Activated CD4-positive, alpha-beta T cell treated with anti-CD3 and anti-CD28 coated beads, Interleukin-2, amount 50 U/mL, for 48 hours (primary cell): ENCODE measurements around the gene KLF13.

Source experiments
- DNase-seq, 2 experiments: peaks; one replicate each; pipeline ENCODE4 v3.0.0-alpha.2; 2020

KLF13 gene

DNA sequence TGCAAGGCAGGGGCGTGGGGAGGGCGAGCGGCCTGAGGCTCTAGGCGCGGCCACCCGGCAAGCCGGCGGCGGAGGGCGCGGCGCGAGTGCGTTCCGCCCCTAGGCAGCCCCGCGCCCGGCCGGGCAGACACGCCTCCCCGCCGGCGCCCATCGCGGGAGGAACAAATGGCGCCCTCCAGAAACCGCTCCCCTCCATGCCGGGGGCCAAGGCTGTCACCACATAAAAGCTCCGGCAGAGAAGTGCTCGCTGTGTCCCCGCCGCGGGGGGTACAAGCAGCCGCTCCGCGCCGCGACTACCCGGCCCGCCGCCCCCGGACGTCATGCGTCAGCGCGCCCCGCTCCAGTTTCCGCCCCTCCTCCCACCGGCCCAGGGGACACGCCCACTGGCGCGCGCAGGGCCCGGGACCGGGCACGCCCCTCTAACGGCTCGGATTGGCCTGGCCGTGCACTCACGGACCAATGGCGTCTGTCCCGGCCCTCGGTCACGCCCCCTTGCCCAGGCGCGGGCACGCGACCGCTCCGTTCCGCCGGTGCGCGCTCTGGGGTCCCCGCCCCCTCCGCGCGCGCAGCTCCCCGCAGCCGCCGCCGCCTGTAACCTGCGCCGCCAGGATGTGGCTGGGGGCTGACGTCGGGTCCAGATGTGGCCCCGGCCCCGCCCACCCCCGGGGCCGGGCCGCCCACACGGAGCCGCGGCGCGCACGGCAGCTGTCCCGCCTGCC is at the start of gene KLF13:
Gene KLF13, plus strand, starts transcription at position 680 of the 719 bp plus-strand sequence. CDS start 378 bp downstream, outside the sequence.
- DNase-seq = peak; percentile 99

DNA sequence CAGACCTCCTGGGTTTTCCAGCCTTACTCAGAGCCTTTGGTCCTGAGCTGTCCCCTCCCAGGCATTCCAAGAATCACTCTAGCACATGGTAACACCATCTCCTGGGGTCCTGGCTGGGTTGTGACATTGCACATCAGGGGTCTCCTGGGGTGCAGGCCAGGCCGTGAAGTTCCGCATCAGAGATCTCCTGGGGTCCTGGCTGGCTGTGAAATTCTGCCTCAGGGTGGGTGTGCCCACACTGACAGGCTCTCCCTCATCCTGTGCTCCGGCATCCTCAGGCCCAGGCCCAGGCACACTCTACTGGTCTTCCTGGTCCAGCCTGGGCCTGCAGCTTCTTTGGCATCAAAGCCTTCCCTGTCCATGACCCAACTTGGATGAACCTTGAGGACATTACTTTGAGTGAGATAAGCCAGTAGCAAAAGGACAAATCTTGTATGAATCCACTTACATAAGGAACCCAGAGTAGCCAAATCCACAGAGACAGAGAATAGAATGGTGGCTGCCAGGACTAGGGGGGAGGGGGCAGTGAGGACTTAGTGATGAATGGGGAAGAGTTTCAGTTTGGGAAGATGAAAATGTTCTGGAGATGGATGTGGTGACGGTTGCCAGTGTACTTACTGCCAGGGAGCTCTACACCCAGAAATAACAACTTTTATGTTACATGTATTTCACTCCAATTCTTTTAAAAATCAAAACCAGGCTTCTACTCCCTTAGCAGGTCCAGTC is 49.1 kb upstream of the KLF13 start:
- DNase-seq = no peak

DNA sequence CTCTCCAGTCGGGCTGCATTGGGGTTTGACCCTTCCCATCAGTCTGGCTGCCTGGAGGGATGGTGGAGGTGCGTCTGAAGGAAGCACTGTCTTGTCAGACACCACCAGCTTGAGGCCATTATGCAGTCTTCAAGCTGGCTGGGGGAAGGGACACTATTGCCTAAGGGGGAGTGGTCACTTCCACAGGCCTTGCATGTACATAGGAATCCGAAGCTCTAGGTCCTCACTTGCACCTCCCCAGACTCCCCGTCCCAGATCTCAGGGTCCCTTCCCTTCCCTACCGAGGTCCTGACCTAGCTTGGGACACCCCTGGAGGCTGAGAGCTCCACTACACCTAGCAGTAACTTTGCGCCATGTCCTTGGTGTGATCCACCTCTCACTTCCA is 48.6 kb upstream of the KLF13 start:
- no peak for DNase-seq

DNA sequence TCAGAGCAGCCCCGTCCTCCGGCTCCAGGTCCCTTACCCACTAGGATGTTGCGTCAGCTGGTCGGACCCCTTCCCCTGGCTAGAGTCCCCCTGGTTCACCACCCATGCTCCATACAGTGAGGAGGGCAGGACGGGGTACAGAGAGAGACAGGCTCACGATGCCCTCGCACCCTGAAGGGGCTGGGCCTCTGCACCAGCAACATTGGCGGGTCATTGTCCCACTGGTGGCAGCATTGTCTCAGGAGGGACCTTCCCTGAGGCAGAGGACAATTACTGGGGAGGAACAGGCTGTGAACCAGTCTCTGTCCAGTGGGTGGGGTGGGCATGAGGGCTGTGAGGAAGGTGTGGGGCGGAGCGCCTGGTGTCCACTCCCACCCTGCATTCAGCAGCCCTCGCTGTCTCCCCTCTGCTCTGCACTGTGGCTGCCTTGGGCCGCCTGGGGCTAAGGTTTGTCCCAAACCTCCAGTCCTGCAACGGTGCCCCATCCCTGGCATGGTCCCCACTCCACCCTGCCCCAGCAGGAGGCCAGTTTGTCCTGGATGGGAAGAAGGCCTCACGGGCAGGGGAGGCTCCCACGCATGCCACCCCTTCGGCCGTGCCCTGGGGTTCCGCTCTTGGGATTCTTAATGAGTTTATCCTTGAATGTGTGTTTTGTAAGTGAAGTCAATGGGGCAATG is 48.0 kb upstream of the KLF13 start:
- DNase-seq = peak in 1 of 2 experiments; percentile 1

DNA sequence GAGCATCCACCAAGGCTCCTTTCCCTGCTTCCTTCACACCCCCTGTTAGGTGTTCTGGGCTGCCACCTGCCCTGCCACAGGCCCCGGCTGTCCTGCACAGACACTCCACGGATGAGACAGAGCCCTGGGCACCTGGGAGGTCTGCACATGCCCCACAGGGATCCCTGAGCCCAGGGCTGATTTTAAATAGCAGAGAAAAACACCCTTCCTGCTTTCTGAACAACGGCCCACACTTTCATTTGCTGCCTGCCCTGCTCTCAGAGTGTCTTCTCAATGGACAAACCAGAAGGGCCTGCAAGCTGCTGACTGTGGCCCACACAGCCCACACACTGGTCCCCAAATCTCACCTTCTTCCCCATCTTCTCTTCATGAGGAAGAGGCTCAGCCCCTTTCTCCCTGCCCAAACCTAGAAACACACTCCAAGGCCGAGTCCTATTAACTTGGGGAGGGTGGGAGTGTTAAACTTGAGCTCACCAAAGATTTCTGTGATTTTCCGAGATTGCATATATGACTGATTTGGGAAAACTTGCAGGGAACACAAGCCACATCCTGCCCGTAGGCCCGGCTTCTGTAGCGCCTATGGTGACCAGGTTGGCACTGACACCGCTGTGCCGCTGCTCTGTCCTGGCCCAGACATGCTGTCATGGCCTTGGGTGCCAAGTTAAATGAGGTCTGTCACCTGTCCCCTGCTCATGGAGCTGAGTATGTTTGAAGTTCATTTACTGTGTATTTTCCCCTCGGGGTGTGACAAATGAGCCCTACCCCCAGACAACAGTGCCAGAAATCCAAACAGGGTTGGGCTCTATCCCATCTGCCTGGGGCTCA is 47.2 kb upstream of the KLF13 start:
- DNase-seq = no peak

DNA sequence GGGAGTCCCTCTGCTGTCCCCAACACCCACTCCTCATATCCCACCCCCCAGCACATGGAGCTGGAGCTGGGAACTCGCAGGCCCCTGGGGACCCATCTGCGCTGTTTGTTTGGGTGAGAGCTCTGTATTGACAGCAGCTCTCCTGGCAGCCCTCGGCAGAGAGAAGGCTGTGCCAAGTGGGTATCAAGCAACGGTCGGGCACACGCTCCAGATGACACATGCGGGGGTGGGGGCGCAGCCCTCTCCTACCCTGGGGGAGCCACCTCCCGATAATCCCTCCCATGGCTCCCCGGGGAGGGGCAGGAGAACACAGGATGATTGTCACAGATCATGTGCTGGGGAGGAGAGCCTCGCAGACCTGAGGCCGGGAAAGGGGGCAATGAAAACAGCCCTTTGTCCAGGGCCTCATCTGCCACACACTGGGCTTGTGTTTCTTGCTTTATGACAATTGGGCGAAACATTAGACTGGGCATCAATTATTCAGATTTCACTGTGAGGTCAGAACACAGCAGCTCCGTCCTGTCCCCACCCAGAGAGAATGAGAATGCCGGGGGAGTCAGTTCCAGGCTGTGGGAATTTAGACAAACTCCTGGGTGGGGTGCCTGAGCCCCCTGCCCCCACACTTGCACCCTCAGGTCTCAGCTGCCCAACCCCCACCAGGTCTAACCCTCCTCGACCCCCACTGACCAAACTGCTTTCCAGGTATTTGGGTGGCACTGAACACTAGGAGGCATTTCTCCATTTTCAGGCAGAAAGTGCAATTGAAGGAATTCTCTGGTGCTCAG is 46.4 kb upstream of the KLF13 start:
- DNase-seq = peak in 1 of 2 experiments; percentile 1

DNA sequence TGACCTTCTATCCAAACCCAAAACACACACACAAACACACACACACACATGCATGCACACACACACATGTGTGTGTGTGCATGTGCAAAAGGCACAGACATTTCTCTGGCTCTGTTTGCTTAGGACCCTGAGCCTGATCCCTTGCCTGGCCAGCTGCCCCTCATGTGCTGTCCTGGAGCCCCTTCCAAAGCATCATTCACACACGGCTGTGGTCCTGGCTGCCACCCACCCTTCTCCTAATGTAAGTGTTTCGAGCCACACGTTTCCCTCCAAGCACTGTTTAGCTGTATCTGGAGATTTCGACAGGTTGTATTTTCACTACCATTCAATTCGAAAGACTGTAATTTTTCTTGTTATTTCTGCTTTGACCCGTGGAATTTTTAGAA is 45.8 kb upstream of the KLF13 start:
- DNase-seq = no peak

DNA sequence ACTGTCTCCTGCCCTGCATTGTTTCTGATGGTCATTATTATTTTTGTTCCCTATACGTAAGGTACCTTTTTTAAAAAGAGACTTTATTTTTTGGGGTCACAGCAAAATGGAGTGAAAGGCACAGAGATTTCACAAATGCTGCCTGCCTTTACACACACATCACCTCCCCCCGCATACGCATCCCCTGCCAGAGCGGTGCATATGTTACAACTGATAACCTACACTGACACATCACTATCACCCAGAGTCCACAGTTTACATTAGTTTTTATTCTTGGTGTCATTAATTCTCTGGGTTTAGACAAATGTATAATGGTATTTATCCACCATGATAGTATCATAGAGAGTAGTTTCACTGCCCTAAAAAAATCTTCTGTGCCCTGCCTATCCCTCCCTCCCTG is 43.6 kb upstream of the KLF13 start:
- no peak for DNase-seq

DNA sequence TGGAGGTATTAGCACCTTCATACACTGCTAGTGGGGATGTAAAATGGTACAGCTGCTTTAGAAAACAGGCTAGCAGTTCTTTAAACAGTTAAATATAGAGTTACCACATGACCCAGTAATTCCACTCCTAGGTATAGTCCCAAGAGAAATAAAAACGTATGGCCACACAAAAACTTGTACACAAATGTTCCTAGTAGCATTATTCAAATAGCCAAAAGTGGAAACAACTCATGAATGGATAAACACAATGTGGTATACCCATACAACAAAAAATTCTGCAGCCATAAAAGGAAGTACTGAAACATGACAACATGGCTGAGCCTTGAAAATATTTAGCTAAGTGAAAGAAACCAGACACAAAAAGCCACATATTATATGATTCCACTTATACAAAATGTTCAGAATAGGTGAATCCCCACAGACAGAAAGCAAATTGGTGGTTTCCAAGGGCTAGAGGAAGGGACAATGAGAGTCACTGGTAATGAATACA is 40.8 kb upstream of the KLF13 start:
- DNase-seq = no peak

DNA sequence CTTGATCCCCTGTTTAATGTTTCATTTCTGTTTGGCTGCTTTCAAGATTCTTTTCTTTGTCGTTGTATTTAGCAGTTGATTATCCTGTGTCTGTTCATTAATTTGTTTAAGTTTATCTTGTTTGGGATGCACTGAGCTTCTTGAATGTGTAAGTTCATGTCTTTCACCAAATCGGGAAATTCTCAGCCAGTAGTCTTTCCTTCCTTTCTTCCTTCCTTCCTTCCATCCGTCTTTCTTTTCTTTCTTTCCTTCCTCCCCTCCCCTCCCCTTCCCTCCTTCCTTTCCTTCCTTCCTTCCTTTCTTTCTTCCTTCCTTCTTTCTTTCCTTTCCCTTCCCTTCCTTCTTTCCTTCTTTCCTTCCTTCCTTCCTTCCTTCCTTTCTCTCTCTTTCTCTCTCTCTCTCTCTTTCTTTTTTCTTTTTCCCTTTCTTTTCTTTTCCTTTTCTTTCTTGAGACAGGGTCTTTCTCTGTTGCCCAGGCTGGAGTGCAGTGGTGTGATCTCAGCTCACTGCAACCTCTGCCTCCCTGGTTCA is 35.5 kb upstream of the KLF13 start:
- DNase-seq = no peak

DNA sequence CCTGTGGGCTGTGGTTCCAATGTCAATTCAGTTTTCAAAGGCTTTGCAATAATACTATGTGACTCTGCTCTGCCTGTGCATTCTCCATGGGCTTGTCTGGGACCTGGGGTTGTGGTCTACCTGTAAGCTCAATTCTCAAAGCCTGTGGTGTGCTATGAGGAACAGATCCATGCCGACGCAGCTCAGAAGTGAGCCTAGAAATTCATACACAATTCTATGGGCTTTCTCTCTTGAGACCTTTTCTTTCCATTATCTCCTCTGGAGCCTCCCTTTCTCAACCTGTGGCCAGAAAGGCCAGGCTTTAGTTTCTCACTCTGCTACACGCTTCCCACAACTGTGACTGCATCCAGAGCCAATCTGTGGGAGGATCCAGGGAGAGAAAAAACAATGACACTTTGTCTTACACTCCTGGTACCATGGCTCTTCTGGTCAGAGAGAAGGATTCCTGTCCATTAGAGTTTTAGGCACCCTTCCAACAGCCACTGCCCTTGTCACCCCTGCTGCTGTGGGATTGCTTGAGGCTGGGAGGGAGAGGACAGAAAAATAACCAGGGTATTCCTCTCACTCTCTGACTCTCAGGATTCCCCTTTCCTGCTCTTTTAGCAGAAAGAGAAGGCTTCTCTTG is 34.1 kb upstream of the KLF13 start:
- DNase-seq = no peak

DNA sequence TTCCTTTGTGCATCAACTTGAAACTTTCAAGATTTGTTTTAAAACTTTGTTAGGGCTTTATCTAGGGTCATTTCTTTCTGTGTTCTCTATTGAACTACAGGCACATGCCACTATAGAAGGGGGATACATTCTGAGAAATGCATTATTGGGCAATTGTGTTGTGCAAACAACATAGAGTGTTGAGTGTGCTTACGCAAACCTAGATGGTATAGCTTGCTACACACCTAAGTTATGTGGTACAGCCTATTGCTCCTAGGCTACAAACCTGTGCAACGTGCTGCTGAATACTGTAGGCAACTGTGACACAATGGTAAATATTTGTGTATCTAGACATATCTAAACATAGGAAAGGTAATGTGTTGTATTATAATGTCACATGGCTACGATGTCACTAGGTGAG is 33.0 kb upstream of the KLF13 start:
- no peak for DNase-seq

DNA sequence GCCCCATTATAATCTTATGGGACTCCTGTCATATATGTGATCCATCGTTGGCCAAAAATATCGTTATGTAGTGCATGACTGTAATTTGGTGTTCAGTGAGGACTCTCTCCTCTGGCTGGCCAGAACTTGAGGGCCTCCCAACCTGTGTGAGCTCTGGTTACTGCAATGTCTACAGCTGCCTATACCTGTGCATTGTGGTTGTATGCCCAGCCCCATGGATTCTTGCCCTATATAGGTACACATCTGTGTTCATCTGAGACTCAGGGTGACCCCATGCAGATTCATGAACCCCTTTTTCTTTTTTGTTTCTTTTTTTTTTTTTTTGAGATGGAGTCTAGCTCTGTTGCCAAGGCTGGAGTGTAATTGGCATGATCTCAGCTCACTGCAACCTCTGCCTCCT is 32.6 kb upstream of the KLF13 start:
- no peak for DNase-seq

DNA sequence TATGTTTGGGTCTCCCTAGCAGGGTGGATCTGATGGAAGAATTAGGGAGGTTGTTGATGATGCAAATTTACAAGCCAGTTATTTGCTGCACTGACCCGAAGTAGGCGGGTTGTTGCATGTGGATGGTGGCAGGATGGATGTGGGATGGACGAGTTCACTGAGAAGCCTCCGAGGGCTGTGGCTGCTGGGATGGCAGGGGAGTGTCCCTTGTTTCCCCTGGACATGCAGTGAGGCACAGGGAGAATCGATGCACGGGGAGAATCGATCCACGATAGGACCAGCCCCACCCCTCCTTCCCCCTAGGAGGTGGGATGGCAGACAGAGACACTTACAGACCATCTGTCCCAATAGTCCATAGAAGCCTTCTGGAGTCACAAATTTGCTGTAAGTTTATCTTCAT is 31.0 kb upstream of the KLF13 start:
- no peak for DNase-seq

DNA sequence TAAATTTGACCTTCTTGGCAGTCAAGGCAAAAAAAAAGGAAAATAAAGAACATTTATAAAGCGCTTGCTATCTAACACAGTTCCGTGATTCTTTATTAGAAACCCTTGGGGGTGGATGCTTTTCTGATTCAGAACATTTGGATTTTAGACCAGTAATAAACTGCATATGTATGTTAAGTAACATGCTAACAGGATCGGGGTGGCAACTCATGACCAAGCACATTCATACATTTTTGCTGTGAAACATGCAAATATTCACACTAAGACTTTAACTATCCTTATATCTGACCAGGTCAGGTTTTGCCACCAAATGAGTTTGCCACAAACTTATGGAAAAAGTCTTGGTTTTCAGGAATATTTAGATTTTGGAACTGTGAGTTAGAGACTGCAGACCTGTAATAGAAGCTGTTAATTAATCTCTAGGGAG is 30.4 kb upstream of the KLF13 start:
- DNase-seq = no peak

DNA sequence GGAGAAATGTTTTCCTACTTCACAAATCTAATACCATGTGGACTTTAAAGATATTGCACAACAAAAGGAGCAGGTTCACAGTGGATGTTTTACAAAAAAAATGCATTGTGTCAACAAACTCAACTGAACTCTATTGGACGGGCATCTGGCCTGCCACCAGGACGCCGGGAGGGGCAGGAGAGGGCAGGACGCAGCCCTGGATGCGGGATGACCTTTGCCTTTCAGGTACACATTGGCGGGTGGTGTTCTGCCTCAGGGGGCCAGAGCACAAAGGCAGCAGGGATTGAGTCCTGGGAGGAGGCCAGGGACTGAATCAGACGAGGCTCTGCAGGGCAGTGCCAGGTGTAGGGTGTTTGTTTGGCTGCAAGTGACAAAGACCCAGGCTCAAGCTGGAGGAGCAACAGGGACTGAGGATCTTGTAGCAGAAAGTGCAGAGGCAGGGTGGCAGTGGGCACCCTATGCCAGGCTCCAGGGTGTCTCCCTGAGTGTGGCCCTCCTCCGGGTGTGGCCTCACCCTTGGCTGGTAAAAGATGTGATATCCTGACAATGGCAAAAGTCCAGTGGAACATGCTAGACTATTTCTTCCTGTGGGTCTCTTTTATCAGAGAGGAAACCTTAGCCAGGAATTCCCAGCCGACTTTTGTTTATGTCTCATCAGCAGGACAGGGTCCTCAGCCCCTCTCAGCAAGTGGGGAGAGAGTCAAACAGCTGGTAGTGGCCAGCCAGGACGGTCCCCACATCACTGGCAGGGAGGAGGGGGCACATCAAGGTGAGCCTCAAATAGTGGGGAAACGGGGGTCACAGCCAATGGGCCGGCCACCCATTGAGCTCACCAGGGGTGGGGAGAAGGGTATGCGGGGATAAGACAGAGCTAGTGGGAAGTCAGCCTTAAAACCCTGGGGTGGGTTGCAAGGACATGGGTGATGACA is 29.7 kb upstream of the KLF13 start:
- no peak for DNase-seq

DNA sequence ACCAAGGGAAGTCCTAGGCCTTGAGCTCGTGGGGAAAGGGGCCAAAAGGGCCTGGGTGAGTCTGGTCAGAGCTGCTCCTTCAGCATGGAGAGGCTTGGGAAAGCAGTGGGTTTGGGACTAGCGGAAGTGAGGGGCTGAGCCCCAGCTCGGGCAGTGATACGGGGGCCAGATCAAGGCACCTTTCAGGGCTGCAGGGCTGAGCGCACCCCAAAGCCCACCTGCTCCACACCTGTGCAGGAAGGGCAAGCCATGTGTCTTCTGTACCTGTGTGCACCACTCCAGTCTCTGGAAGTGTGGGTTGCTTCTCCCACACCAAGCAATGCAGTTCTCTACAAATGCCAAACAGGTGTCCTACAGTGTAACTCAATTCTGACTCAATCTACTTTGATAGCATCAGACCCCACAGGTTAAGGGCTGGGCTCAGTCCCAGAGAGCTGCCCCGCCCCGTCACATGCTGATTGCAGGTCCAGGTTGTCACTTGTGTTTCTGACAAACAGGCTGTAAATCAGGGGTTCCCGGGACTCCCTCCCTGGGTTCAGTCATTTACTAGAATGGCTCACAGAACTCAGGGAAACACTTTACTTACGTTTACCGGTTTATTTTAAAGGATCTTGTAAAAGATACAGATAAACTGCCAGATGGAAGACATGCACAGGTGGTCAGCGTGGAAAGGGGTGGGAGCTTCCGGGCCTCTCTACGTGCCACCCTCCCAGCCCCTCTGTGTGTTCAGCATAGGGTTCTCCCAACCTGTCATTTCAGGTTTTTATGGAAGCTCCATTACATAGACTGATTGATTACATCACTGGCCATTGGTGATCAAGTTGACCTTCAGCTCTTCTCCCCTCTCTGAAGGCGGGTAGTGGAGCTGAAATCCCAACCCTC is 28.8 kb upstream of the KLF13 start:
- peak in 1 of 2 experiments; percentile 1 for DNase-seq

DNA sequence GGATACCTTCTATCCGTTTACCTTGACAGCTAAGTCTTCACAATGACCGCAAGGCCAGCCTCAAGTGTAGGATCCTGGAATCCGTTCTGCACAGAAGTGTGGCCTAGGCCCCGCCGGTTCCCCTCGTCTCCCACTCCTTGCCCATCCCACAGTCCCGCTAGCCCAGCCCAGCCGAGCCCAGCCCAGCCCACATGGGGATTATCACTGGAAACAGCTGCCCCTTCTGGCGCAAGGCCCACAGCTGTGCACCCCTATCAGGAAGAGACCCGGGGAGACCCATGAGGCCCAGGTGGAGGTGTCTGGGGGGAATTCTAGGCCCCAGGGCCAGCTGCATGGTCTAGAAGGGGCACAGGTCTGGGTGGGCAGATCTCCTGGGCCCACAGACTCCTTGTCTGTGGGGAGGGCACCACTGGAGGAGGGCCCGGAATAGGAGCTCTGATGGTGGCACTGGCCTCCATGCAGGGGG is 27.9 kb upstream of the KLF13 start:
- DNase-seq = no peak

DNA sequence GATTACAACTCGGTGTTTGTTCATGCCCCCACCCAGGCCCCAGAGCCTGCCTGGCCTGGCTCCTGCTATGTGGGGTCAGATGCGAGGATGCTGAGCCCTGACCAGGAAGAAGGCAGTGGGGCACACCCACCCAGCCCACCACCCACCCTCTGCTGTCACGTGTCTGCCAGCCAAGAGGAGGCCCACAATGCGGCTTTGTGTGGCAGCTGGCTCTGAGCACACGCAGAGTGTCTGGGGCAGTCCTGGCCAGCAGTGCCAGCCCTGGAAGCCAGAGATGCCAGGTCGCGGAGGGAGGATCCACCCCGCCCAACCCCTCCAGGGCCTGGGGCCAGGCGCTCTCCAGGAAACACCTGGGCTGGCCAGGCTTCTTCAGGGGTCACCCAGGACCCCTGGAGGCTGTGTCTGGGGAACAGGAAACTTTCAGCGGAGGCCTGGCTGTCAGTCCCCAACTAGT is 26.4 kb upstream of the KLF13 start:
- peak in 1 of 2 experiments; percentile 1 for DNase-seq
